NCI-H2029 treated with DMSO at 0.1 percent for 48 hours (cell line): Measurements from ENCODE around the gene DOCK1.

Experiments used
- DNase-seq: peaks from one replicate; lab custom pipeline; 2025; lab: John Stamatoyannopoulos, UW

DOCK1 gene

GRCh38 chr10:127218658-127219057 is 313.4 kb downstream of the DOCK1 start:
- DNase-seq, result no peak

- no peak for DNase-seq
Observed at GRCh38 chr10:127221281-127221680, 316.1 kb downstream of the DOCK1 start.

DNA sequence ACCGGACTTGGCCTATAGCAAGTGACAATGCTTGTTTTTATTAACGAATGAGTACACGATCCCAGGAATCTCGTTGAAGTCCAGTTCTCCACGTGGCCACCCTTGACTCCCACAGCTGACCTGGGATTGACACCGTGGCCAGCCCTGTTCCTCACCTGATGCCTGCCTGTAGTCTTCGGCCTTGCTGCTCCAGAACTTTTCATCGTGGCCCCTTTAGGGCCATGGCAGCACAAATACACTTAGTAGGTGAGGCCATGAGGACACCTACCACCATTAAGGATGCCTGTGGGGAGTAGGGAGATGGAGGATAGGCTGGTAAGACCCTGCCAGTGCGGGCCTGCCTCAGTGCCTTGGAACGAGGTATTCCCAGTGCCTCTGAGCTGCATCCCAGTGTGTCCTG is 321.8 kb downstream of the DOCK1 start:
- no peak for DNase-seq

- DNase-seq, result no peak
Observed at GRCh38 chr10:127227663-127228062, 322.4 kb downstream of the DOCK1 start.

- no peak for DNase-seq
Observed at GRCh38 chr10:127228195-127228787, 323.1 kb downstream of the DOCK1 start.

- DNase-seq, result no peak
Observed at GRCh38 chr10:127234306-127234800, 329.1 kb downstream of the DOCK1 start.

DNA sequence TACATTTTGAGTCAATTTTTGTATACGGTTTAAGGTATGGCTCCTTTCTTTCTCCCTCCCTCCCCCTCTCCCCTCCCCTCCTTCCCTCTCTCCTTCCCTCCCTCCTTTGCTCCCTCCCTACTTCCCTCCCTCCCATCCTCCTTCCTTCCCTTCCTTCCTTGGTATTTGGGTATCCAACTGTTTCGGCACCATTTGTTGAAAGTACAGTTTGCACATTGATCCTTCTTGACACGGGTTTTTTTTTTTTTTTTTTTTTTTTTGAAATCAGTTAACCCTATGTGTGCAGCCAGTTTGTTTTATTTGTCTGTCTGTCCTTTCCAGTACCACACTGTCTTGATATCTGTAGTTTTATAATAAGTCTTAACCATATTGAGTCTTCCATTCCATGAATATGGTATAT is 331.0 kb downstream of the DOCK1 start:
- DNase-seq, result no peak

DNA sequence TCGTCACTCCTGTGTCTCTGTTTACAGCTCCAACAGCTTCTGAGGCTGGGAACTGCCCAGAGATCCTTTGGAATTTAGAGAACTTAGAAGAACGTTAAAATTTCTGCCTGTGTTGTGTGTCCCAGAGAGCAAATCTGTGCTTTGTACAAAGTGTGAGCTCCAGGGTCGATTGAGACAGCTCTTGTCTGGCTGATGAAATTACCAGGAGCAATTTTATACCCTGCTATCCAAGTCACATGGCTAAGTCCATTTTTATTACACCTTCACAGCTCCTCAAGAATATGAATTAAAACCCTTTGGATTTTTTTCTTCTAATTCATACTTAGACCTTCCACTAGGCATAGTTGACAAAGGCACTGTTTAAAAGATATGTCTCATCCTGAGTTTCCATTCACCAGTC is 337.7 kb downstream of the DOCK1 start:
- no peak for DNase-seq

DNA sequence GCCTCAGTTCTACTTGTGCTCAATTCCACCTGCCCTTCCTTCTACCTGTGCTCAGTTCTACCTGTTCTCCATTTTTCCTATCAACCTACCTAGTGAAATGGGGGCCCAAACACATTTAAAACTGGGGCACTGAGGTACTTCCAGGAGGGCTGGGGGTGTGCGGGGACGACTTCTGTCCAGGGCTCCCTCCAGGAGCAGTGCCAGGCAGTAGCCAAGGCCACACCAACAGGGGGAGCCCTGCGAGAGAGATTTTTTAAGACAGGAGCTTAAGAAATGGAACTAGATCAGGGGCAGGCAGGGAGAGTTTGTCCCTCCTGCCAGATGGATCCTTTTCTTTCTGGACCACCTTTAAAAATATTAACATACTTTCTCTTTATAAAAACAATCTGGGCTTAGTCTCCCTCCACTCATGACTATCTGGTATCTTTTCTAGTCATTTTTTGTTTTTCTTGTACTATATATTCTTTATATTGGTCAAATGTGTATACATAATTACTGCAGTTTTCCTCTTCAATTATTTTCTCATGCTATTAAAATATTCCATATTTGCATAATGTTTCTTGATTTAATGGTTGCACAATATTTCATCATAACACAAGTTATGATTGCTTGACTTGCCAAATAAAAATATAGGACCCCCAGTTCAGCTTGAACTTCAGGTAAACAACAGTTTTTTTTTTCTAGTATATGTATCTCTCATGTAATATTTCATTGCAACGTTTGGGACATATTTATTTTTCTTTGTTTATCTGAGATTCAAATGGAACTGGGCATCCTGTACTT is 338.5 kb downstream of the DOCK1 start:
- no peak for DNase-seq

DNA sequence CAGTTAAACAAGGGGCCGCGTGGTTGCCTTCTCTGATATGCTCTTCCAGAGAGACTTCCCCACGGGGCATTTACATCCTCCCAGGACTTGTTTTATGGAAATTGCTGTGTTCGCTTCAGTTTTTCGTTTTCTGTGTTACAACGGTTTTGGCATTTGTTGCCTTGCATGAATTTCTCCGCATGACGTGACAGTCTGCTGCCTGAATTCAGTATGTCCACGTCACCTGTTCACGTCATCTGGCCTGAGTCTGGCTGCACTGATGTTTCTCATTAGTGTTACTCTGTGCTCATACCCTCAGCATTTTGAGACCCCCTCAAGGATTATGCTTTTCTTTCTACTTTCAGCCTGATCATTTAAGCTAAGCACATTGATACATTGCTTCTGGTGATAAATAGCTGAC is 340.2 kb downstream of the DOCK1 start:
- DNase-seq, result no peak

DNA sequence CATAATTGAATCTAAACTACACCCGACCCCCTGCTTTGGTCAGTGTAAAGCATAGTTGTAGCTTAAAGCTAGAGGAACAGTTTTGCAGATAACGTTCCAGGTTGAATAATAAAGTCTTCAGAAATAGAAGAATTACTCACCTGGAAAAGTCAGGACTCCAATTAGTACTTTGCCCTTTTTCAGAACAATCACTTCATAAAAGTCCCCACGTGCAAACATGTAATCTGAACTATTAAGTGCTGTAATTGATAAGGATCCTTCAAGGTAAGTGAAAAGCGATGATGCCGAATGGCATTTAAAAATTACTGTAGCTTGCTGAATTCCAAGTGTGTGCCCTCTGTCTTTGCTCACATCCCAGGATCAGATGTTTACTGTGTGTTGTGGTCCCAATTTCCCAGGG is 344.8 kb downstream of the DOCK1 start:
- DNase-seq, result no peak

DNA sequence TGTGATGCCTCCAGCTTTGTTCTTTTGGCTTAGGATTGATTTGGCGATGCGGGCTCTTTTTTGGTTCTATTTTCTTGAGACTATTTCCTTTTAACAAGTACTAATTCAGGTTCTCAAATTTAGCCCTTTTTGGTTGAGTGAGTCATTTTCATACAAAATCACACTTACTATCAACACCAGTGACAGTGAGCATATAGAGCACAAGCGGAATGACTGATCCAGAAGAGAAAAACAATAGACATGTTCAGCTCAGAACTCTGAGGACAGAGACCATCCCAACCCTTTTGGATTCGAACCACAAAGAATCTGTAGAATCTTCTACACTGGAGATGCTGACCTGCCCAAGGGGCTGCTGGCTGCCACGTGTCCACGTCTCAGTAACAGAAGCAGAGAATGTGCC is 347.6 kb downstream of the DOCK1 start:
- no peak for DNase-seq

DNA sequence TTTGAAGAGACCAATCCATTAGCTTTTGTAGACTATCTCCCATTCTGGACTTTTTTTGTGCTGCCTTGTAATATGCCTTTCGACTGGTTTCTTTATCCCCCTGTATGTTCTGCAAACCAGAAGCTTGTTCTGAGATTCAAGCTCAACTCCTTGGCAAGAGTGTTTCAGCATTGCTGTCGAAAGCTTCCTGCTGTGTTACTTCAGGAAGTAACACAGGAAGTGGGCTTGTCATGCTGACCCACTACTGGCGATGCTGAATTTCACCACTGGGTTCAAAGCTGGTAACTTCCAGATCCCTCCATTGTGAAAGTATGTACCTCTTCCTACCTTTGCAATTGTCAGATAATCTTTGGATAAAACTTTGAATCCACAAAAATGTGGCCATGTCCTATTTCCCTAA is 349.0 kb downstream of the DOCK1 start:
- no peak for DNase-seq

DNA sequence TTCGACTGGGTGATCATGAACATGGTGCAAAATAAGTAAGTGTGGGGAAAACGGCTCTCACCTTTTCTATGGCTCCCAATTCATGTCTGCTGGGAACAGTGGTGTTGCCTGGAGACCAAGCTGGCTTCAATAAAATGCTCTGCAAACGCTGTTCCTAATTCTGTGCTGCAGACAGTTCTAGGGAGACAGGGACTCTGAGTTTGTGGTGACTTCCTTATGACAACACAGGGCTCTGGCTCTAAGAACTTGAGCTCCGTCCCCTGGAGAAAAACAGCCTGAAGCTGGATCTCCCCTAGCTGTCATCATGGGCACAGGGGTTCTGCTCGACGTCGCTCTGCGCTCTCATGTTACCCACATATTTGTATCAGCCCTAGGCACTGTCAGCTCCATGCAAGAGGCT is 352.2 kb downstream of the DOCK1 start:
- DNase-seq, result no peak

DNA sequence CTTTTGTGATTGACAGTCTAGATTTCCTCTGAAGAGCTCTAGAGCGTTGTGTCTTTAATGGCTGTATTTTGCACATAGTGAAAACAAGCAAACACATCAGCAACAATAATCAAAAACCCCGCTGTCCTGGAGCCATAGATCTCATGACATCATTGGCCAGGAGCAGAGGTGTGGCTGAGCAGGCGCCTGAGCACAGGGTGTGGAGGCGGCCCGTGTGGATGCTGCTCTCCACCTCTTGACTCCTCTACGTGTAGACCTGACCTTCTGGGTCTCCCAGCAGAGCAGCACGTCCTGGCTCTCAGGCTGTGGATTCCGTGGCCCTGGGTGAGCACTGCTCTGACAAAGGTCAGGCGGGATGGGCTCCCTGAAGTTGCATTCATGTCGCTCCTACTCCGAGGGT is 354.1 kb downstream of the DOCK1 start:
- DNase-seq, result no peak

DNA sequence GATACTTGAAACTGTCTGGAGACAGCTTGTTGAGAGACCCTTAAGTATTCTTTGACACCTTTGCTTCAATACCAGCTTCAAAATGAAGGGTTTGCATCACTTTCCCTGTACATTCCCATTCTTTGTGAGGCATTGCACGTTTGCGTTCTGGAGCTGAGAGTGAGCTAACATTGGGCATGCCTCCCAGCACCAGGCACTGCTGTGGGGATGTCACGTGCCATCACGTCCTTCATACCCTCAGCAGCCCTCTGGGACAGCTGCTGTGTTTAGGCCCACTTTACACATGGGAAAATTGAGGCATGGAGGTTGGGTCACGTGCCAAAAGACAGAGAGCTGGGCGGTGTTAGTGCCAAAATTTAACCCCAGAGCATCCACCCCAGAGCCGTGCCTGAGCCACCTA is 357.4 kb downstream of the DOCK1 start:
- no peak for DNase-seq

DNA sequence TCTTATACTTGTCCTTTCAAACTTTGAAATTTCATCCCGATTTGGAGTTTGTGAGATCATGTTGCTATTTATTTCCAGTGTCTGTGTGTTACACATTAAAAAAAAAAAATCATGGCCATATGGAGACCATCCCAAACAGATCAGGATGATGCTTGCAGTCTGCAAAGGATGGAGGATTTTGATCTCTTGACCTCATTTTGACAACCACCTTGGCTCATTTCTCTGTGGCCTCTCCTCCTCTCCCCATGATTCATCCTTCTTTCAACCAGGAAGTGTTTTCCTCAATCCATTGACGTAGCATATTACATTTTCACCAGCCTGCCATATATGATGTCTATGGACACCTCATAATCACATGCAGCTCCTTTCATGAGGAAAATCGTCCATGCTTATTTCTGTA is 360.1 kb downstream of the DOCK1 start:
- no peak for DNase-seq

- DNase-seq, result no peak
Observed at GRCh38 chr10:127266431-127266830, 361.2 kb downstream of the DOCK1 start.

DNA sequence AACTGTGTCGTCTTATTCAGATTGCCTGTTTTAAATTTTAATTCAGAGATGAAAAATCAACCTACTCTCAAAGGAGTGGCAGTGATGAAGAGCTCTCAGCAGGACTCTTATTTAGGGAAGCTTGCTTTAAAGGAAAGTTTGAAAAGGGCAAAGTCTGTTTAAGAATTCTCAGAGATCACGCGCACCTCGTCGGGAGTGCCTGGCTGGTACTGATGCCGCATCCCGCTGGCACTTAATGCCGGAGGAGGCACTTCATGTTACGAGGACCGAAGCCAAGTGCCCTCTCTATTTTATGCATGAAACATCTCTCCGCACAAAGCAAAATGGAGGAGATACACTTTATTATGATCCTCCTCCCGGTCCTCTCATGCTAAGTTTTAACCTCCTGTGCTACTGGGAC is 362.2 kb downstream of the DOCK1 start:
- DNase-seq, result no peak

DNA sequence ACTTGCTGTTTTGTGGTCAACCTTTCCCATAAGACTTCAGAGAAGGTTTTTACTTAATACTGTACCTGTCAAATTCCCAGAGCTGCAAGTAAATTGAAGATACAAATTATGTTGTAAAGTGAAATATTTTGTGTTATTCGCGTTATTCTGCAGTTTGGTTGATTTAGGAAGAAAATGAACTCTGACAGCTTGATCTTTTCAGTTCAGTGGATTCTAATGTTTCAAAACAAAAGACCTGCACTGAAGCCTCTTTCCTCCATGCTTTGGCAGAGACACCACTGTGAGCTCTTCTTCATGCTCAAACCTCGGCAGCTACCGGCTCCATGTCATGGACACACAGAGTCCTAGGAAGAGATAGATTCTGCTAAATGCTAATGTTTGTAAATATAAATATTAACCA is 366.8 kb downstream of the DOCK1 start:
- DNase-seq, result no peak

- DNase-seq, result no peak
Observed at GRCh38 chr10:127275272-127275671, 370.0 kb downstream of the DOCK1 start.

DNA sequence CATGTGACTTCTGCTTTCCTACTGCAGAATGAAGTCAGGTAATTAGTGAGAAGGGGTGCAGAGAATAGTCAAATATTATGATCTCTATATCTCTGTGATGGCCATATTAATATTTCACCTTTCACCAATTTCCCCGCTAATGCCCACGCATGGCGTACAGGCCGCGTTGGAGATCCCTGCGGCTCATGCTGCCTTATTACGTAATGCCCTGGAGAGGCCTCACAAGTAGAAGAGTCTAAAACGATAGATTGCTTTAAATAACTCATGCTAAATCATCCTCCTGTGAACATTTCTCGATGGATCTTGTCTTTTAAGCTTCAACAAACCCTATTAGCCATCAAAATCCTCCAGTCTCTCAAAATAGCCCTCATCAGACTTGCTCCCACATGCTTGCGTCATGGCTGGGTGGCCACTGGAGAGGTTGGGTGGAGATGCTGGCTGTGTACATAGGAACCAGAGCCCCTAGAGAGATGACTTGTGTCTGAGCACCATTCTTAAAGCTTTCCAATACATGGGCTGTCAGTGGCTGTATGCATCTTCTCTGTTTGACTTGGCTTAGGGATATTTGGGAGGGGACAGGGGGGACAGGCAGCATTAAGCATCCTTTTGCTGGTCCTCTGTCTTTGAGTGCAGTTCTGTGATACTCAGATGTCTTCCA is 370.7 kb downstream of the DOCK1 start:
- DNase-seq, result no peak

GRCh38 chr10:127276794-127277462 is 371.7 kb downstream of the DOCK1 start:
- no peak for DNase-seq
